GF-D8 (cell line): ENCODE measurements around the gene DPCD.

Source experiments
- DNase-seq: peaks from one replicate; lab custom pipeline; 2025; lab: John Stamatoyannopoulos, UW

The DPCD gene

GRCh38 chr10:101567165-101568006, 20.7 kb upstream of the DPCD start:
- no peak for DNase-seq

GRCh38 chr10:101568054-101568745, 19.9 kb upstream of the DPCD start:
- no peak for DNase-seq

GRCh38 chr10:101569323-101569621, 18.8 kb upstream of the DPCD start:
- no peak for DNase-seq

- DNase-seq: no peak
Measured at GRCh38 chr10:101569622-101570427, 18.3 kb upstream of the DPCD start.

GRCh38 chr10:101570428-101571270, 17.5 kb upstream of the DPCD start:
- no peak for DNase-seq

GRCh38 chr10:101571271-101571925, 16.7 kb upstream of the DPCD start:
- no peak for DNase-seq

- DNase-seq: no peak
Measured at GRCh38 chr10:101572126-101572525, 16.0 kb upstream of the DPCD start.

GRCh38 chr10:101572785-101573184, 15.3 kb upstream of the DPCD start:
- no peak for DNase-seq

GRCh38 chr10:101573885-101574753, 14.0 kb upstream of the DPCD start:
- DNase-seq: no peak

GRCh38 chr10:101575091-101575490, 13.0 kb upstream of the DPCD start:
- no peak for DNase-seq

GRCh38 chr10:101575580-101576210, 12.4 kb upstream of the DPCD start:
- DNase-seq: no peak

- DNase-seq: no peak
Measured at GRCh38 chr10:101576211-101576863, 11.8 kb upstream of the DPCD start.

GRCh38 chr10:101577121-101577871, 10.8 kb upstream of the DPCD start:
- no peak for DNase-seq

- no peak for DNase-seq
Measured at GRCh38 chr10:101578192-101578591, 9.9 kb upstream of the DPCD start.

- no peak for DNase-seq
Measured at GRCh38 chr10:101578803-101579515, 9.2 kb upstream of the DPCD start.

GRCh38 chr10:101579516-101579870, 8.6 kb upstream of the DPCD start:
- DNase-seq: no peak

GRCh38 chr10:101580486-101581399, 7.4 kb upstream of the DPCD start:
- DNase-seq: no peak
